ENCODE results near the gene USP1.

The USP1 gene

DNA sequence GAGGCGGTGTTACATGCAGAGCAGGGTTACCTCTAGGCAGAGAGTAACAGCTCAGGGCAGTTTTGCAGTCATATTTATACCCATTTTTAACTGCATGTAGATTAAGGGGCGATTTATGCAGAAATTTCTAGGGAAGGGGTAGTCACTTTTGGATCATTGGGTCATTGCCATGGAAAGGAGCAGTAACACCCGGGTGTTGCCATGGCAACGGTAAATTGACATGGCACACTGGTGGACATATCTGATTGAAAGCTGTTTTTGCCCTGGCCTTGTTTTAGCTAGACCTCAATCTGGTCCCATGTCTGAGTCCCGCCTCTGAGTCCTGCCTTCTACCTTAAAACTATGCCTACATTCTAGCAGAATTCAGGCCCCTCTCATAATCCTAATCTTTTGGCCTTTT is 11.8 kb upstream of the USP1 start:
- Histone ChIP-seq H3K4me3 (no peak overlapping the region), H3K27ac (no peak overlapping the region)

DNA sequence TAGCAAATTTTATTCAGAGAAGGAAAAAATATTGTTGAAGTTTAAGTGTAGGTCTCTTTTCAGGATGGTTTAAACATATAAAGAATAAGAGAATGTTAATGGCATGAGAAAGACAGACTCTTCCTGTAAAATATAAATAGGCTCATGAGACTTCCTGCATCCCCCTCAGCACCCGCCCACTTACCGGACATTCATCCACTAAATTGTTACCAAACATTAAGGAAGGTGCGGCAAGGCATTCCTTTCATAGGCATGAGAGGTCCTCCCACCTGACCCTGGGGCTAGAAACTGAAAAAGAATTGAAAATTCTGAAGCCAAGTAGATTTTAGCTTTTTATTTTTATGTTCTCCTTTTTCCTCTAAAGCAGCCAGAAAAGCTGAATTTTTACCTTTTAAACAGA is 10.6 kb upstream of the USP1 start:
- Histone ChIP-seq H3K27ac (no peak overlapping the region), H3K4me3 (no peak overlapping the region)

DNA sequence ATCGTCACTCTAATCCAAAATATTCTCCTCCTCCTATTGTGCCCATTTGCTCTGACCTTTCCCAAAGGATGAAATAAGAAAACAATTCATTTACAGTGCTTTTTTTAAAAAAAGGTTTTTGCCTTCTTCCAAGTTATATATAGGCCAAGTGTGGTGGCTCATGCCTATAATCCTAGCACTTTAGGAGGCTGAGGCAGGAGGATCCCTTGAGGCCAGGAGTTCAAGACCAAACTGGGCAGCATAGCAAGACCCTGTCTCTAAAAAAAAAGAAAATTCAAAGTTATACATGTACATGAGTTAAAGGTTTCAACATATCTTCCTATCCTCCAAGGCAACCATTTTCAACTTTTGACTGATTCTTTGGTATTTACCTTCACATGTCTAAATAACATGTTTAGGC is 10.1 kb upstream of the USP1 start:
- Histone ChIP-seq H3K4me3 (no peak overlapping the region), H3K27ac (no peak overlapping the region)

DNA sequence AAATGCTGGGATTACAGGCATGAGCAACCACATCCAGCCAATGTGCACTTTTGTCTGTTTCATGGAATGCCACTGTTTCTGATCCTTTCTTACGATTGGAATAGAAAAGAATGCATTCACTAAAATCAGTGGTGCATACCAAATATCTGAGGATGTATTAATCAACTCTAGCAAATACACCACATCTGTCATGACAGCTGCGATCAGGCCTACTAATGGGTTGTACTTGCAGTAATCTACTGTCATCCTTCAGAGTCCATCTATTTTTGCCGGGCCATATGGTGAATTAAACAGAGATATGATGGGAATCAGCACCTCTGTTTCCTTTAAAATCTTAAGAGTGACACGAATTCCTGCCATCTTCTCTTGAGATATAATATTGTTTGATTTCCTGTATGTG is 8.5 kb upstream of the USP1 start:
- Histone ChIP-seq H3K27ac (no peak overlapping the region), H3K4me3 (no peak overlapping the region)

DNA sequence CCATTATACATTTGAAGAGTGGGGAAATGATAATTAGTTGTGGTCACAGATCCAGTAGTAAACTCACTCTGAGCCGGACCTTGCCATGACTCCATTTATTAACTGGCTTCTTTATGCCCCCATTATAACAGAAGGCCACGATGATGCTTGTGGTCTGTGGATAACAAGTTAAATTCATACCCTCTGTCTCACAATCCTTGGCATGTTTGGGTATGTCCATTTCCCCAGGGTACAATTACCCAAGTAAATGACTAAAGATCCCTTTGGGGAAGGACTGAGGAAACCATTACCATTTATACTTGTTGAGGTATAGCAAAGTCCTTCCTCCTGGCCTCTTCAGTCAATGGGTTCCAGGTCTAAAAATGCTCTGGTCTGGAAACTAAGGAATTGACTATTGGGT is 7.3 kb upstream of the USP1 start:
- Histone ChIP-seq H3K27ac (no peak overlapping the region), H3K4me3 (no peak overlapping the region)

DNA sequence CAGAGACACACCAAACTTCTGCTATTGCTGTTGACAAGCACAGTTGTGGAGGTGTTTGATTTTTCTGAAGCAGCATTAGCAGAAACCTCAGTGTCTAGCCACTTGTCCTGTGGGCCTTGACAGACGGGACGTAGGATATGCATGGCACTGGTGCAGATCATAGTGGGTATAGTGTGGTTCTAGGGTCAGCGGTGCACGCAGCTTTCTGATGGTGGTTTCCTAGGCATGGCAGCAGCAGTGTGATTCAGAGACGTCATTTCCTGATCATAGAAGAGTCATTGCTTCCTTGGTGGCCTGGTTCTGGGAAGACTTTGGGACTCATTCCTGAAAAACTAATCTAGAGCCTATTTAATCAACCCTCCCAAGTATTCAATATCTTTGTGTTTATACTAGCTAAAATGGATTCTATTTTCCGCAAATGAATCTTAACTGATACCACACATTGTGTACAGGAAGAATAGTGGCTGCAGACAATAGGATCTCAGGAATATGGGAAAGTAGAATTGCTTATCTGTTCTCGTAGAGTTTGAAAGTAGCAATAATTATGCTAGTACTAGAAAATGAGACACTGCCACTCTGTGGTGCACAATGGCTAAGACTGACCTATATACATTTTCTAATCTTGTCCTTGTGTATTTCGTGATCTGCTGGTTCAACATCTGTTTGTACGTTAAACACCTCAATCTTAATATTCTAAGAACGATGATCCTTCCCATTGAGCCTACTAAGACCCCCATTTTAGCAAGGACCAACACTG is 2.8 kb upstream of the USP1 start:
- H3K4me3 ChIP-seq: no peak overlapping the region
- H3K27ac ChIP-seq: no peak overlapping the region

DNA sequence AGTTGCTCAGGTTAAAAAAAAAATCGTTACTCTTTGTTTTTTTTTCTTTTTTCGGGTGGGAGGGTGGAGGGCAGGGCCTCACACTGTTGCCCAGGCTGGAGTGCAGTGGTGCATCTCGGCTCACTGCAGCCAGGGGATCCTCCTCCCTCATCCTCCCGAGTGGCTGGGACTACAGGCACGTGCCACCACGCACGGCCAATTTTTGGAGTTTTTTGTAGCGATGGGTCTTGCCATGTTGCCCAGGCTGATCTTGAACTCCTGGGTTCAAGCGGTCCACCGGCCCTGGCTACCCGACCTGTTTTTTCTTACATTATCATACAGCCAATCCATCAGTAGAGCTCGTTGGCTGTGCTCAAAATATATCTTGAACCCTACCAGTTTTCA is 2.2 kb upstream of the USP1 start:
- Histone ChIP-seq H3K27ac (no peak overlapping the region), H3K4me3 (no peak overlapping the region)

DNA sequence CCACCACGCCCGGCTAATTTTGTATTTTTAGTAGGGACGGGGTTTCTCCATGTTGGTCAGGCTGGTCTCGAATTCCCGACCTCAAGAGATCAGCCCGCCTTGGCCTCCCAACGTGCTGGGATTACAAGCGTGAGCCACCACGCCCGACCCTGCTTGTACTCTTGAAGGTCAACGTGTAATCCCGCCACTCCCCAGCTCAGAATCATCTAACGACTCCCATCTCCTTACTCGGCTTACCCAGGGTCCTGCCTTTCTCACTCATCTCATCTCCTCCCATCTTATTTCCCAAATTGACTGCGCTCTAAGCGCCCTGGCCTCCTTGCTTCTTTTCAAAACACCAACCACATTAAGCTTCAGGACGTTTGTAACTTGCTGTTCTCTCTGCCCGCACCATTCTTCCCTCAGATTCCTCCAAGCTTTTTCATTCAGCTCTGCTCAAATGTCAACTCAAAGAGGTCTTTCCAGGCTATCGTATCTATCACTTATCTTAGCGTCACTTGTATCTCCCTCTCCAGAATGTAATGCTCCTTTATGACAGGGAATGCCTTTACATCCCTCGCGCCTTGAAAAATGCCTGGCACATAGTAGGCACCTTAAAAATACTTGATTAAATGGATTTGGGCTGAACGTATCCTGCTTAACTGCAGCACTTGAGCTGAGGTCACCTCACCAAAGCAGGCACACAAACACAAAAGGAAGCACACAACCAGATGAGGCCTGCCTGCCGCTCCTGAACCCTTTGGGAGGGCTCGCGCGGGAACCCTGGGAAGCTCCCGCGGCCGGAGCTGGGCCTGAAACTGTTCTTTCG is 1.4 kb upstream of the USP1 start:
- H3K4me3 ChIP-seq: peak overlapping the region; percentile 83 to 94 (median 91)
- peak overlapping the region; percentile 85 to 100 (median 98) for H3K27ac ChIP-seq

DNA sequence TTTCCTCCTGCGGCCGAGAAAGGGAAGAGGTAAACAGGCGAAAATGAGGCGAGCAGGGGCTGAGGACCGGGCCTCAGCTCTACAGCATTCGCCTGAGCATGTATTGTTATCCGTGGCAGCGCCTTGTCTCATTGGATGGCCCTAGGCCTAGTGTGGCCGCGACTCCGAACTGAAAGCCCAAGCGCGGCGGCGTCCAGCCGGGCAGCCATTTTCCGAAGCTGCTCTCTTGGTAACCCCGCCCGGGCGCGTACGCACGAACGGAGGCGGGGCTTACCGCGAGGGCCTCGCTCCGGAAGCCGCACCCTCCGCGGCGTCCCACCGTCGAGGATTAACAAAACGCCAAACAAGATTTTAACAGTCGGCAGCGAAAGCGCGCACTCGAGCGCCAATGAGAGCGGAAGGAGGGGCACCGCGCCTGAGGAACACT is 797 bp upstream of the USP1 start:
- H3K27ac ChIP-seq: peak overlapping the region; percentile 85 to 100 (median 98)

DNA sequence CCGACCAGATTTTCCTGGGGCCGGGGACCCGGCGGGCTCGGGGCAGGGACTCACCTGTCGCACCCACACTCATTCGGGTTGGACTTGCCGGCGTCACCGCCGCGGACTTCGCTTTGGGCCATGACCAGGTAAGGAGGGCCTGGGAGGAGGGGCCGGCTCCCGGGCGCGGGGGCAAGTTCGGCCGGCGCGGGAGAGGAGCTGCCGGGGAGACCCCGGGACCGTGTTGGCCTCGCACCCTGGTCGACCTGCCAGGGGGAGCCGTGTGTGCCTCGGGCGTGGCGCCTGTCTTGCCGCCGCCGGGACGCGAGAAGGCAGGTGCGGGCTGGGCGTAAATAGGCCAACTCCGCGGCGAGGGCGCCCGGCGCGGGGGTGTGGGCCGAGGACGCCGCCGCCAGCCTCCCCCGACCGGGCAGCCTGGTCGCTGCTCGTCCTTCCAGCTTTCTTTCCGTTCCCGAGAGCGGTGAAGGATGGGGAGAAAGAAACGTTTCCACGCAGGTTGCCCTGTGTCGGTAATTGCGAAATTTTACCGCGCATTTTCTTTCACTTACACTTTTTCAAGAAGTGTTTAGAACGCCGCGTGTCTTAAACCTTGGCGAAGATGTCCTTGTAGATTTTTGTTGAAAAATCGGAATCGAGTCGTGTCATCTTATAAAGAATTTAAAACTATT is 558 bp downstream of the USP1 start:
- Histone ChIP-seq H3K27ac (peak overlapping the region; percentile 85 to 100 (median 98)), H3K4me3 (peak overlapping the region; percentile 83 to 94 (median 91))

More for the DNA sequence above, 797 bp upstream of the USP1 start:
- H3K4me3 ChIP-seq: peak overlapping the region; percentile 83 to 94 (median 91)

DNA sequence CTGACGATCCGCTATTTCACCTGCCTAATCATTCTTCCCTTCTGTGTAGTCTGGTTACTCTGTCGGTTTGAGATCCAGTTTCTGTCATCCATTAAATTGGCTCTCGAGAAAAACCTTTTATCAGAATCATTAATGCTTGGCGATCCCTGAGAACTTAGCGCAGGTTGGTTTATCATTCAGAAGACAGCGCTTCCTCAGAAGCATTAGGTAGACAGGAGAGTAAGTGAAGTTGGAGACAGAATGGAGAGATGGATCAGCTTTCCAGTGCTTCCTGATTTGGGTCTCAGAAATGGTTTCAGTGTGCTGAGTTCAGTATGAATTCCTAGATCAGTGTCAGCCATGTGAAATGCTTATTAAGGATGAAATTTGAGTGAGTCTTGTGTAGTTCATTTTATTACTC is 1.3 kb downstream of the USP1 start:
- H3K27ac ChIP-seq: peak overlapping the region in 13 of 21 experiments; percentile 10 to 100 (median 98)
- H3K4me3 ChIP-seq: peak overlapping the region; percentile 83 to 94 (median 91)

DNA sequence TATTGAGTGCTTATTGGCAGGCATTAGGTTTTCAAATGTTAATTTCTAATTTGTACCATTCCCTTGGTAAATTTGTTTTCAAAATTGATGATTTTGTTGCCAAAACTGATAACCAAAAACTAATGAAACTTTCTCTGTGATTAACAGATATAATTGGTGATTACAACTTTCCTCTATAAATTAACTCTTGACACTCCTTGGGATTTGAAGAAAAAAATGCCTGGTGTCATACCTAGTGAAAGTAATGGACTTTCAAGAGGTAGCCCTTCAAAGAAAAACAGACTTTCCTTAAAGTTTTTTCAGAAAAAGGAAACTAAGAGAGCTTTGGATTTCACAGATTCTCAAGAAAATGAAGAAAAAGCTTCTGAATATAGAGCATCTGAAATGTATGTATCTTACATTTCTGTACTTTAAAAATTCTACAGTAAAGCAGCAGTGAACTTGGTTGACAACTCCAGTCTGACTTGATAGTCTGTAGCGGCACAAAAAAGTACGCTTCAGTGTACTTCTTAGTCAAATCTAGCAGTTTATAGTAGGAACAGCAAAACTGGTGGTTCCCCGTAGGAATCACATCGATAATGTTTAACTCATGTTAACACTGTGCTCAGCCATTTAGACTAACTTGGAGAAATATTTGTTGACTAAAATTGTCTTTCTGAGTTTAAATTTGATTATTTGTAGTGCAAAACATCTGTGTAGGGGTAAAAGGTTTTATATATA is 3.0 kb downstream of the USP1 start:
- H3K27ac ChIP-seq: peak overlapping the region in 1 of 21 experiments; percentile 3
- H3K4me3 ChIP-seq: no peak overlapping the region

DNA sequence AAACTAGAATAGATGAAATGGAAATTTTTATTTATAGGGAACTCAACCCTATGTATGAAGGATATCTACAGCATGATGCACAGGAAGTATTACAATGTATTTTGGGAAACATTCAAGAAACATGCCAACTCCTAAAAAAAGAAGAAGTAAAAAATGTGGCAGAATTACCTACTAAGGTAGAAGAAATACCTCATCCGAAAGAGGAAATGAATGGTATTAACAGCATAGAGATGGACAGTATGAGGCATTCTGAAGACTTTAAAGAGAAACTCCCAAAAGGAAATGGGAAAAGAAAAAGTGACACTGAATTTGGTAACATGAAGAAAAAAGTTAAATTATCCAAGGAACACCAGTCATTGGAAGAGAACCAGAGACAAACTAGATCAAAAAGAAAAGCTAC is 7.9 kb downstream of the USP1 start:
- no peak overlapping the region for H3K4me3 ChIP-seq
- no peak overlapping the region for H3K27ac ChIP-seq

DNA sequence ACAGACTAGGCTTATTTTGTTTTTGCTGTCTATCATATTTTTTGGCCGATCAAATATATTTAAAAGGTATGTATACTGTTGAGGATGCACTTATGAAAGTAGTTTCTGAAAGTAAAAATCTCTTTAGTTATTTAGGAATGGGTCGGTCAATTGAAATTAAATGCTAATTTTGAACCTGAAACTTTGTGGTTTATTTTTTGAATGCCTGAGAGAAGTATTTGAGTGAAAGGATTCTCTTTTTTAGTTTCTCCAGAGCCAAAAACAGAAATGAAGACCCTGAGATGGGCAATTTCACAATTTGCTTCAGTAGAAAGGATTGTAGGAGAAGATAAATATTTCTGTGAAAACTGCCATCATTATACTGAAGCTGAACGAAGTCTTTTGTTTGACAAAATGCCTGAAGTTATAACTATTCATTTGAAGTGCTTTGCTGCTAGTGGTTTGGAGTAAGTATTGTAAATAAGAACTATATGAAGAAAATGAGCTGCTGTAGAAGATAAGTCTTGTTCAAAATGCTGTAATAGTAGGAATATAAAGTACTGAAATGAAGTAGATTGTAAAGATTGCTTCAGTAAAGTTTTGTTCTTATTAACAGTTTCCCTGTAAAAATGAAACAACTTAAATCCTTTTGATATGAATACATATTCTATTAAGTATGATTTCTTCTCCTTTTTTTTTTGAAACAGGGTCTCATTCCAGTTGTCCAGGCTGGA is 11.5 kb downstream of the USP1 start:
- no peak overlapping the region for H3K4me3 ChIP-seq
- no peak overlapping the region for H3K27ac ChIP-seq

DNA sequence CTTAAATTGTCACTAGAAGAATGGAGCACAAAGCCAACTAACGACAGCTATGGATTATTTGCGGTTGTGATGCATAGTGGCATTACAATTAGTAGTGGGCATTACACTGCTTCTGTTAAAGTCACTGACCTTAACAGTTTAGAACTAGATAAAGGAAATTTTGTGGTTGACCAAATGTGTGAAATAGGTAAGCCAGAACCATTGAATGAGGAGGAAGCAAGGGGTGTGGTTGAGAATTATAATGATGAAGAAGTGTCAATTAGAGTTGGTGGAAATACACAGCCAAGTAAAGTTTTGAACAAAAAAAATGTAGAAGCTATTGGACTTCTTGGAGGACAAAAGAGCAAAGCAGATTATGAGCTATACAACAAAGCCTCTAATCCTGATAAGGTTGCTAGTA is 13.5 kb downstream of the USP1 start:
- Histone ChIP-seq H3K27ac (no peak overlapping the region), H3K4me3 (no peak overlapping the region)

DNA sequence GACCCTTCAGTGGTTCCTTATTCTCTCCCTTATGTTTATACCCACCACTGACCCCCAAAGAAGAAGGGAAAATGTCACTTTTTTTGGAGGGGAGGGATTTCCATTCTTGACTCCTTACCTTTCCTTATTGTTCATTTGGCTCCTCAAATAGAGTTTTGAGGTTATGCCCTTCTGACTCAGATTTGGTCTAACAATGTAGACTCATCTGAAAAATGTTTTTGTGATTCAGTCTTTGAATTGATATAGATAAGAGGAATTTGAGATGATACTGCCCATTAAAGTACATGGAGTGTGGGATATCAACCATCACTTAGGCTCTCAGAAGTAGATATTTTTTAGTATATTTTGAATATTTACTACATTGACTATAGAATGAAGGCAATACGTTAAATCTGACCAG is 16.1 kb downstream of the USP1 start:
- no peak overlapping the region for H3K4me3 ChIP-seq
- no peak overlapping the region for H3K27ac ChIP-seq

DNA sequence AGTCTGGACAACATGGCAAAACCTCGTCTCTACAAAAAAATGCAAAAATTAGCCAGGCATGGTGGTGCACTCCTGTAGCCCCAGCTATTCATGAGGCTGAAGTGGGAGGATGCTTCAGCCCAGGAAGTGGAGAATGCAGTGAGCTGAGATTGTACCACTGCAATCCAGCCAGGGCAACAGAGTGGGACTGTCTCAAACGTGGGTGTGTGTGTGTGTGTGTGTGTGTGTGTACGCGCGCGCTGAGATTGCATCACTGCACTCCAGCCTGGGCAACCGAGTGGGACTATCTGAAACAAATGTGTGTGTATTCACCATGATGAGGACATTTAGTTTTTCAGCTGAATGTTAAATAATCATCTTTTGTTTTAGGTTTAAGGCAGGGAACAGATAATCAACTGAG is 21.1 kb downstream of the USP1 start:
- Histone ChIP-seq H3K27ac (no peak overlapping the region), H3K4me3 (no peak overlapping the region)

DNA sequence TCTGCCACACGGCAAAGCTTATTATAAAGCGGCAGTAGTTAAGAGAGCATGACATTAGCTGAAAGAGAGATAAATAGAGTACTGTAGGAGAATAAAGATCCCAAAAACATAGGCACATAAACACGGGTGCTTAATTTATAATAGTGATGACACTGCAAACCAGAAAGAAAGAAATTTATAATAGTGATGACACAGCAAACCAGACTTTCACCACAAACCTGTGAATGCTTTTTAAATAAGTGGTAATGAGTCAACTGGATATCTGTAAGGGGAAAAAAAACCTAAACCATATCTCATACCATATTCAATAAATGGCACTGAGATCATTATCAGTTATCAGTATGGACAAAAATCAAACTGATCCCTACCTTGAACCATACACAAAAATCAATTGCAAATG is 25.5 kb downstream of the USP1 start:
- H3K27ac ChIP-seq: no peak overlapping the region
- H3K4me3 ChIP-seq: no peak overlapping the region

DNA sequence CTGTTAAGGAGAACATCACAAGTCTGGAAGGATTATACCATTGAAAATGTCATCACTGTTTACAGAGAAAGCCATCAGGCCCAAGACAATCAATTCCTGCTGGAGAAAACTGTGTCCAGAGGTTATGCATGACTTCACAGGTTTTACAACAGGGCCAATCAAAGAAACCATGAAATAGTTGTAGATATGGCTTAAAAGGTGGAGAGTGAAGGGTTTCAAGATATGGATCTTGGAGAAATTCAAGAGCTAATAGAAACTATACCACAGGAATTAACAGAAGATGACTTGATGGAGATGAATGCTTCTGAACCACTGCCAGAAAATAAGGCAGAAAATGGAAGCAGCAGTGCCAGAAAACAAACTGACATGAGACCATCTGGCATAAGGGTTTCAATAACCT is 30.2 kb downstream of the USP1 start:
- Histone ChIP-seq H3K4me3 (no peak overlapping the region), H3K27ac (no peak overlapping the region)

All from skin epidermis (tissue), 12 donors.